NCI-H2227 treated with DMSO at 0.1 percent for 48 hours (cell line): Measurements from ENCODE around the gene RPS6KL1.

ENCODE experiments used
- DNase-seq: peaks from one replicate; lab custom pipeline; 2025; lab: John Stamatoyannopoulos, UW

Gene RPS6KL1

DNA sequence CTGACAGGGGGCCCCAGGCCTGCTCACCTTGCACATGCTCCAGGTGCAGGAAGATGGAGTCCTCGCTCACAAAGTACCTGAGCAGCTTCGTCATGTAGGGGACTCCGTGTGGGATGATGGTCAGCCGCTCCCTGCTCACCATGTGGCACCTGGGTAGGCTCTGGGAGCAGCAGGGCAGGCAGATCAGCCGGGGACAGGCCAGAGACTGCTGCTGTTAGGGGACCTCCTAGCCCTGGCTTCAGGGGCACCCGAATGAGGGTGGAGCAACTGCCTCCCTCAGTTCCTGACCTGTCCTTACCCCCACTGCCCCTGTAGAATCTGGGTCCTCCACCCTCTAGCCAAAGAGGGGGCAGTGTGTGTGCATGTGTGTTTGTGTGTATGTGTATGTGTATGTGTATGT lies 11.8 kb downstream of the RPS6KL1 start:
- DNase-seq = no peak

DNA sequence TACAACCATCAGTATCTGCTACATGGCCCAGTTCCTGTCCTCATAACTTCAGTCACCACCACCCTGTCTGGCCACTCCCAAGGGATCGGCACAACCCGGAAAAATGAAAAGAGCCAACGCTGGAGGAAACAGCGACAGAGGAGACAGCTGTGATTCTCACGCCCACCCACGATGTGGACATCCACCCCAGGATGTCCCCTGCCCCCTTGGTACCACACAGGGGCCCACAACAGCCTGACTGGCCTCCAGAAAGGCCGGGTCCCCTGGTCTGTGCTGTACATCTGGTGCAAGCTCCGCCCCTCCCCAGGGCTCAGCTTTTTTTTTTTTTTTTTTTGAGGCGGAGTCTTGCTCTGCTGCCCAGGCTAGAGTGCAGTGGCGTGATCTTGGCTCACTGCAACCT lies 12.5 kb downstream of the RPS6KL1 start:
- DNase-seq = no peak

DNA sequence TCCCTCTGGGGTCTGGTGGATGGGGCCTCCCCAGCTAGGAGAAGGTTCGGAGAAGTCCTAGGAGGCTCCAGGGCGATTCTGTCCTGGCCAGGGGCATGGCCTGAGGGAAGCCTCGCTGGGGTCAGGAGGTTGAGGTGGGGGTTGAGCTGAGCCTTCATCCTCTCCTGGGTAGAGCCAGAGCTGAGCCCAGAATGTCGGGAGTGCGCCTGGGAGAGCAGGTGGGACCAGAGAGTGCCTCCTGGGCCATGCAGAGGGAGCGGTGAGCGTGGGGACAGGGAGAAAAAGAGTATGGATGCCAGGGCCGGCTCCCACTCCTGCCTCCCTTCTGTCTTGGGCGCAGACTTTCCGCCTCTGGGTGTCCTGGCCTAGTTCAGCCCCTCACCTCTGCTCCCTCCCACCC lies 13.1 kb downstream of the RPS6KL1 start:
- DNase-seq = no peak

DNA sequence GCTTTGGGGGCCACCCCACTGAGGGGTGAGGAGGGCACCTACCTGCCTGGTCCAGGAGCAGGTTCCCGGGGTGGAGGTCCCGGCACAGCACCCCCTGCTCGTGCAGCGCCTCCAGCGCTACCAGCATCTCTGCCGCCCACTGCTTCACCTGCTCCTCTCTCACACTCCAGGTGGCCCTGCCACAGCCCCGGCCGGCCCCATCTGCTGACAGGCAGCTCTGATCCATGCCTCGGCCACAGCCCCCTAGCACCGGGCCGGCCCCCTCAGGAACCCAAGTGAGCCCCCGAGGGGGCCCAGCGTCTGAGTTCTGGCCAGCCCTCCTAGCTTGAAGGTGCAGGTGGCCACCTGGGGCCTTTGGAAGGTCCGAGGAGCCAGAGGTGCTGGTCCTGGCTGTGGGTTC lies 13.6 kb downstream of the RPS6KL1 start:
- no peak for DNase-seq

DNA sequence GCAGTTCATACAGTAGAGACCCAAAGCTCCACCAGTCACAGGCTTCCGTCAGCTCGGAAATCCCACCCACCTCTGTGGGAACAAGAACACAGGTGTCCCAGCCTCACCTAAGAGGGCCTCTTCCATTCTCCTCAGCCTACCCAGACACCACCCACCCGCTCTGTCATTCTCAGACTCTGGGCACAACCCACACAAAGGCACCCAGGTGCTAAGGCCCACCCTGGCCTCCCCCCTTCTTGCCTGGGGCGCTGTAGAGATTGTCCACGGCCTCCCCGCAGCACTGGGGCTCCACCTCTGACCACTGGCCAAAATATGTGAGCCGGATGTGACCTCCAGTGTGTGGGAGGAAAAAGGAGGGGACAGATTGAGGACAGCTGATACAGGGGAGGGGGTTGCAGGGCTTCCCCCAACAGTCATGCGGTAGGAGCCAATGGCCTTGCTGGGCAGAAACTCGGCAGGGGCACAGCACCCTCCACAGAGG lies 14.2 kb downstream of the RPS6KL1 start:
- DNase-seq = no peak

DNA sequence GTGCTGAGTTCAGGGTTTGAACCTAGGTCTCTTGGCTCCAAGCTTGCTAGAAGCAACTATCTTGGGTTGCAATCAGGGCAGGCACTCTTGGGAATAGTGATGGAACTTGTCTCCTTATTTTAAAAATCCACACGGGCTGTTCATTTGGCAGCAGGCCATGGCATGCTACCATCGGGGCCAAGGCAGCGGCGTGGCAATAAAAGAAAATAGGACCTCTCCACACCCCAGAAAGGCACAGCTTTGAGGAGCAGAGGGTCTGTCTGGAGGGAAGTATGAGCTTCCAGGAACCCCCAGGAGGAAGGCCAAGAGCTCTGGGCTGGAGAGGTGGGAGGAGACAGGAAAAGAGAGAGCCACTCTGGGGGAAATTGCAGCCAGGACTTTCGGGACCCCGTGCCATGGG lies 15.3 kb downstream of the RPS6KL1 start:
- DNase-seq = no peak

DNA sequence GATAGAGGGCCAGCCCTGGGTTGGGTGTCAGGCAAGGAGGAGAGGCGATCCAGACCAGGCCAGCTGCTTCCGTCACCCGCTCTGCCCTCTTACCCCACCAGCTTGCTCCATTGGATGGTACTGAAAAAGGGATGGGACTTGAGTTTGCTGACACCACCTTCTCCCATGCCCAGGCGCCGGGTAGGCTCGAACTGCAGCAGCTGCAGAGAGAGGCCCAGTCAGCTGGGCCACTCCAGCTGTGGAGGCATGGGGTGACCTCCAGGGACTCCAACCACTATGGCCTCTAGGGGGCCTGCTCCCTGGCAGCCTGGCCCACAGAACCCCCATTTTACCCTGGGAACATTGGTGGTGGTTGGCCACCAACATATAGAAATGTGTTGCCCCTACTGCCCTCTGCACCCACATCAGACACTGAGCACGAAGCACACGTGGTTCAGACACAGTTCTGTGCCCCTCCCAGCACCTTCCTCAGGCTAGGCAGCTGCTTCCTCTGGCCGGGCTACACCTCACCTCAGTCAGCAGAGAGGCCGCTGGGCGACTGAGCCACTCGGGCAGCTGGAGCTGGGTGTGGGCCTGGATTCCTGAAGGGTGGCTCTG lies 16.0 kb downstream of the RPS6KL1 start:
- no peak for DNase-seq

DNA sequence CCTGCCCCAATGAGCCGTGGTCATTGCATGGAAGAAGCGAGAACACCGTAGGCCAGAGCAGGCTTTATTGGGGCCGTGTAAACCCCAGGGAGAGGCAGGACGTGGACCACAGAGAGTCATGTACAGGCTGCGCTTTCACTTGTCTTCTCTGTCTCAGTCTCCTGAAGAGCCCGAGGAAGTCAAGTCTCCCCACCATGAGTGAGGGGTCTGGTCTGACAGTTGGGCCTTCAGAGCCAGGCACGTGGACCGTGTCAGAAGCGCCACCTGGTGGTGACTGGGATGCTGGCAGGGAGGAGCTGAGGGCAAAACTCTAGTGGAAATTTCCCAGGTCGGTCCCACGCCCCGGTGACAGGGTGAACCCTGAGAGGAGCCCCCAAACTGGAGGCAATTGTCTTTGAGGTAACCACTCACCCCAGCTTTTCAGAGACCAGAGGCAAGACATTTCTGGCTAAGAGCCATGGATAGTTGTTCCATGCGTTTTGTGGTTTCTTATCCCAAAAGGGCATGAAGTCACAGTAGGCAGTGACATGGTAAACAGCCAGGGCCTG lies 17.4 kb downstream of the RPS6KL1 start:
- no peak for DNase-seq

DNA sequence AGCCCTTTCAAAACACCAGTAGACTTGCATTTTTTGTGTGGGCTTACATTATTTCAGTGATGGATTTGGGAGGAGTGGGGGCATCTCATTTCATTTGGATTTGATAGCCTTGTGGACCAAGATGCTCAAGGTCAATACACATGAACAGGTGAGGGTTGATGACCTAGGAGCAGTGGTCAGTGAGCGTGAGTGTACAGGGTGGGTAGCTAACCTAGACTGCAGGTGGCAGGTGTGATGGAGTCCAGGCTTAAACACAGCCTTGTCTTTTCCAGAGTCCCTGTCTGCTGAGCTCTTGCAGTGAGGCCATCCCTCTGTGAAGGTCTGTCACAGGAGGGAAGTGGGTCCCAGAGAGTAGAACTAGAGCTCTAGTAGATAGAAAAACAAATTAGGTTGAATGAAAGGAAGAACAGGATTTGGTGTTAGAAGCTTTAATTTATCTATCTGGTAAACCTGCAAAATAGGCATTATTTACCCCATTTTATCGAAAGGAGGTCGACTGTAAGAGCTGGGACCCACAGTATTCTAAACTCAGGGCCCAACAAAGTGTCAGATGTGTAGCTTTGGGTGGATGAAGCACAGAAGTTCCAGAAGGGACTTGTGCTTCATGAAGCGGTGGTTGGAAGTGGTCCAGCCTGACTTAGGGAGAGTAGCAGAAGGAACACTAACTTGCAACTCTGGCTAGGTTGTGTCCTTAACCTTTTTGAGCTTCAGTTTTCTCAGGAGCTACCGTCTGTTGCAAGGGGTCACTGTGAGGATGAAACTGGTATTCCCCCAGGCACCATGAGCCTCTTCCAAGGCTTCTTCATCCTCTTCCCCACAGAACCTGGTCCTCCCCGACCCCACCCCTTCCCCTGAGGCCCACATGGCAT lies 18.2 kb downstream of the RPS6KL1 start:
- DNase-seq = no peak

DNA sequence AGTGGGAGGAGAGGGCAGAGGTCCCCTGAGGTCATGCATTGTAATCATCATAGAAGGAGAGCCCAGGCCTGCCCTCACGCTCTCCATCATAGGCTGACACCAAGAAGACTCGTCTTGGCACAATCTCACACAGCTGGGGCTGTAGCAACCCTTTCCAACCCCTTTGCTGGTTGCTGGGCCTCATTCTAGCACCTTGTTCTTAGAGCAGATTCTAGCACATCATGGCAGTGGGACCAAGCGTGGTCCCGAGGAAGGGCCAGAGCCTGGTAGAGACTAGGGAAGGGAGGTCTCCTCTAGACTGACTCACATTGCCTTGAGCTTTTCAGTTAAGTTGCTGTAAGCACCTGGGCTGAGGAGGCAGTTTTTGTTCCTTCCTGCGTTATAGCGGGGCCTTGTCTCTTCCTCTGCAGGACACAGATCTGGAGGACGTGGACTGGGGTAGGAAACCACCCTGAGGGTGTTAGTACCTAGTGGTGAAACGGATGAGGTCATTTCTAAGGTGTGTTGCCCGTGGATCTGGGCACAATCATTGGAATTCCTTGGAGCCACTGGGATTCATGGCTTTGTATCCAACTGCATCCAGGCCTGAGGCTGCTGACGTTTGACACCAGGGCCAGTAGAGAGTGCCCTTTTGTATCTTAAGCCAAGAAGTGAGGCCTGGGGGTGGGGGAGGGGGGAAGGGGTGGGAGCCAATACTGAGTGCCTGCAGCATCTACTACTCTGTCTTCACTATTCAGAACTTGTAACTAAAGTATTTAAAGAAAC lies 19.9 kb downstream of the RPS6KL1 start:
- DNase-seq = no peak

DNA sequence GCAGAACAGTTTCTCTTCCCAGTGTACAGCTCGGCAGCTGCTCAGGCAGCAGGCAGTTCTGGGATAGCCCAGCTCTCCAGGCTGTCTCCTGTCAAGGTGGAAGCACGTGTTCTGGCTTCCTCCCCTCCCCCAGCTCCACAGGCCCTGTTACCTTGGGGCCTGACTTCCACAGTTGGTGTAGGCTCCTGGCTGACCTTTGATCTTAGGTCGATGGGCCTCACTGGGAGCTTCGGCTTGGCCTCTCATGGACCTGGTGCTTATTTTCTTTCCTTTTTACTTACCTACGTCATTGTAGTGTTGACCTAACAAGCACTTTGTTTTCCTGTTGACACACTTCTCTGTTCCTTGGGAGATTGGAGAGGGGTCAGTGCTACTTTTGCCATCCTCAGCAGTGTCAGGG lies 24.4 kb downstream of the RPS6KL1 start:
- DNase-seq = no peak

DNA sequence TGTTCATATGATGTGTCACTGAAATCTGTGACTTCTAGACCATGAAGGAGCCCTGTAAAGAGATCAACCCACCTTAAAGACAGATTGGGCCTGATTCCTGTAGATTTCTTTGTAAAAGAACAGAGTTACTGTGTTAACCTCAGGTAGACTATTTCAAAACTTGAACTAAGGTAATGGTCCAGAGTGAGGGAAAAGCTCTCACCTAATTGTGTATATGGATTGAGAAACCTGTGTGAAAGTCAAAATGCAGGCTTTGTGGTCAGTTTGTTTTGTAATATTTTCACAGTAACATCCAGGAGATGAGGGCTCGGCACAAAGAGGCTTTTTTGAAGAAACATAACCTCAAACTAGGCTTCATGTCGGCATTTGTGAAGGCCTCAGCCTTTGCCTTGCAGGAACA lies 25.0 kb downstream of the RPS6KL1 start:
- DNase-seq = no peak

DNA sequence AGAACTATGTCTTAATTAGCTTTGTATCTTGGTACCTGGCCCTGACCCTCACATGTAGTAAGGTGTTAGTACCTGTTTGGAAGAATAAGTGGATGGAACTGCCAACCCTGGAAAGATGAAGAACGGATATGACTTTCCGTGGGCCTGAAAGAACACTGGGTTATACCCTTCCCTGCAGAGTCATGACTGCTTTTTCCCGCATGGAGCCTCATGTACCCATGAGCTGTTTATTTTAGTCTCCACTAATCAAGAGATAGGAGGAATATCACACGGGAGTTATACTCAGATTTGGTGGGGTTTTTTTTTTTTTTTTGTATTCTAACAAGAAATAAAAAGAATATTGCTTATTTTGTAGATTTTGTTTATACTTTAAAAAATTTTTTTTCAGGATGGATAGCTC lies 25.4 kb downstream of the RPS6KL1 start:
- no peak for DNase-seq

DNA sequence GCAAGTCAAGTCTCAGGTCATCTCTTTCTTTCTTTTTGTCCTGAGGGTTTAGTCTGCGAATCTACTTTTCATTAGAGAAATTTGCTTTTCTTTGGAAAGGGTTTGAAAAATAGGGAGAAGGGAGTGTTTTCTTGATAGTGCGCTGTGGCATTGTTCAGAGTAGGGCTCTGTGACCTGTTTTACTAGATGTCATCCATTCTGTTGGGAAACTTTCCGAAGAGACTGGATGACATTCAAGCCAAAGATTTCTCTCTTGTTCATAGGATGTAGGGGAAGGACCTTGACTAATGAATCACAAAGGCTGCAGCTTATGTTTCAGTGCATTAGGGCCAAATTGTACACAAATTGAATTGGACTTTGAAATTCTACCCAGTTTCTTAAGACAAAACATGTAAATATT lies 26.7 kb downstream of the RPS6KL1 start:
- DNase-seq = no peak

DNA sequence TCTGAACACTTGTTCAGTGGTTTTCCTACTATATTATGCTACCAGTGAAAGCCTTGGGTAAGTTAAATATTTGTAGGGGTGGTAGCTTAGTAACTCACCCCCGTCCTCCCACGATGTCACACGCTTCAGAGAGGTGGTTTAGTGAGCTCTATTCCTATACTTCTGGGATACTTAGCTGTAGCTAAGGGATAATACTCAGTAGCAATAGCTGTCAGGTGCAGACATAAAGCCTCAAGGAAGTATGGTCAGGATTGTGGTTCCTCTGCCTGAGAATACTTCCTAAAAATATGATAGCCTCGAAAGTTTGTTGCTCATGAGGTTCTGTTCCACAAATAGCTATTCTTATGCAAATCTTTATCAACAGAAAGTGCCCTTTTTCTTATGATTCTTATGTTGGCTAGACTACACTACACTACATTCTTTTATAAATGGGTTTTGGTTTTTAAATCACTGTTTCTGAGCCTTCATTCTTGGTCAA lies 29.4 kb downstream of the RPS6KL1 start:
- no peak for DNase-seq

DNA sequence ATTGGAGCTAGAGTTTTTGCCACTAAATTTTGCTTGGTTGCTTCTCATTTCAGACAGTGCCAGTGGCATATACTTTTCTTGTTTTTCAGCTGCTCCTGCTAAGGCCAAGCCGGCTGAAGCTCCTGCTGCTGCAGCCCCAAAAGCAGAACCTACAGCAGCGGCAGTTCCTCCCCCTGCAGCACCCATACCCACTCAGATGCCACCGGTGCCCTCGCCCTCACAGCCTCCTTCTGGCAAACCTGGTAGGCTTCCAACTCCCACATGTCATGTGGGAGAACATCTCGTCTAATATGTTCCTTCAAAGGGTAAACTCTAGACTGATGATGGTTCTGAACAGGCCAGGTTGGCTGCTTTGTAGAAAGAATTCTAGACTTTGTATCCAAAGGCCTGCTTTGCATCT lies 30.3 kb downstream of the RPS6KL1 start:
- DNase-seq = no peak

DNA sequence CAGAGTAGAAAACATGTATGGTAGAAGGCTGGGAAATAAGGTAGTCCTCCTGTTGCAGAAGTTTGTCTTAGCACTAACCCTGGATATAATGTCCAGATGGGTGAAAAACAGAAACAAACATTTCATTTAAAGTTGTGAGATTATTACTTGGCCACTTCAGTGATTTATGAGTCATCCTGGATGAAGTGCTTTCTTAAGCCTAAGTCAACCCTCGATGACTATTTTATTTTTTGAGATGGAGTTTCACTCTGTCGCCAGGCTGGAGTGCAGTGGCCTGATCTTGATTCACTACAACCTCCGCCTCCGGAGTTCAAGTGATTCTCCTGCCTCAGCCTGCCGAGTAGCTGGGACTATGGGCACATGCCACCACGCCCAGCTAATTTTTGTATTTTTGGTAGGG lies 31.2 kb downstream of the RPS6KL1 start:
- DNase-seq = no peak

DNA sequence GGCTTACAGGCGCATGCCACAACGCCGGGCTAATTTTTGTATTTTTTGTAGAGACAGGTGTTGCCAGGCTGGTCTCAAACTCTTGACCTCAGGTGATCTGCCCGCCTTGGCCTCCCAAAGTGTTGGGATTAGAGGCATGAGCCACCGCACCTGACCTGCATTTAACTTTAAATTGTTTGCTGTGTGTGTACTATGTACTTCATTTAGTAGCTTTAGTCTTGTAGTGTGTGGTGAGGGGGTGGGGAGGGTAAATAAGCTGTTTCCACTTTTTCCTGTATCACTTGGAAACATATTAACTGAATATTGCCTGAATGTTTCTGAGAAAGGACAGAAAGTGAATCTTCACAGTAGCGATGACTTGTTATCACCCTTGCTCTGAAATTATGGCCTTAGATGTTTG lies 32.8 kb downstream of the RPS6KL1 start:
- DNase-seq = no peak

DNA sequence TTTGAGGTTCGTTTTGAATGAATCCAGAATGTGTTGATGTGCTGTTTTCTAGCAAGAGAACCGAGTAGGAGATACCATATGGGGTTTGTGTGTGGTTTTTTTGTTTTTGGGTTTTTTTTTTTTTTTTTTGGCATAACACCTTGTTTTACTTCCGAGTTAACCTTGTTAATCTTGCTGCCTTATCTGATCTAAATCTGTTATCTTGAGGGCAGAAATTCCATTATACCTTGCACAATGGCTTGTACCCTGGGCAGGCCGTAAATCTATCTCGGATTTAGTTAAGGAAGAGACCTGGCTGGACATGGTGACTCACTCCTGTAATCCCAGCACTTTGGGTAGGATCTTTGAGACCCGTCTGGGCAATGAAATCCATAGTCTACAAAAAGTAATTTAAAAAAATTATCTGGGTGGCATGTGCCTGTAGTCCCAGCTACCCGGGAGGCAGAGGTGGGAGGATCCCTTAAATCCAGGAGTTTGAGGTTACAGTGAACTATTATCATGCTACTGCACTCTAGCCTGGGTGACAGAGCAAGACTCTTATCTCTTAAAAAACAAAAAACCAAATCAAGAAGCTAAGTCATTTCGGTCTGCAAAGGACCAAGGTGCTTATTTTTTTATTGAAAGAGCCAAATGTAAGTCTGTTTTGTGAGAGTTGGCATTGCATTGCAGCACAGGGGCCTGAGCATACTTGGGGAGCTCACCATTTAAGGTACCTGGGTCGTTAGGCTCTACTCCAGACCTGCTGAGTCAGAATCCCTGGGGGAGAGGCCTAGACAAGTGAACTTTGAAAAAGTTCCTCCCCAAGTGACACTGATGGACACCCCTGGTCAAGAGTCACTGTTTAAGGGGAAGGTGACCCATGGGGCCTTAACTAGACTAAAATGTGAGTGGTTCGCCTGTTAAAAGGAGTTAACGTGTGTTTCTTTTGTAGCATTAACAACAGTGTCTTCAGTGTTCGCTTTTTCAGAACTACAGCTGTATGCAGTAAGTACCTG lies 34.6 kb downstream of the RPS6KL1 start:
- no peak for DNase-seq

DNA sequence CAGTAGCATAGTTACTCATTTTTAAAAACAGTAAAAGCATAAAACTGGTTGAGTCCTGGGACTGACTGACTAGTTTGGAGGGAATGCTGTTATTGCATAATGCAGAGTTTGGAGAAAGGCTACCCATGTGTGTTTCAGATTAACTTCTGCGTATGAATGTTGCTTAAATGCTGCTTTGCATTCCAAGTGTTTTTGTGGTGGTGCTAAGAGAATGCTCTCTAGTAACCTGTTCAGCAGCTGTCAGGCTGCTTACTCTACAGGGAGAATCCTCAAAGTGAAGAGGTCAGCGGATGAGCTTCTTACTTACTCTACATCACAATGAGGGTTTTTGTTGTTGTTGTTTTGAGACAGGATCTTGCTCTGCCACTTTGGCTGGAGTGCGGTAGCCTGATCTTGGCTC lies 37.1 kb downstream of the RPS6KL1 start:
- DNase-seq = no peak
